GM18507 (cell line): ENCODE measurements around the gene PTGFR.

Experiments
- DNase-seq: peaks from one replicate; pipeline ENCODE4 v3.0.0; 2011; ENCODE audit warnings: low read depth; ENCODE audit not compliant: insufficient read length; ENCODE audit errors: extremely low spot score
- FAIRE-seq: peaks from 2 replicates; lab custom pipeline; 2011; peaks lifted over from hg19 to GRCh38; lab: Jason Lieb, UNC

Gene PTGFR

GRCh38 chr1:78570539-78570938 lies 79.8 kb downstream of the PTGFR start:
- FAIRE-seq (no peak), DNase-seq (no peak)

- DNase-seq (no peak), FAIRE-seq (no peak)
These were observed 86.7 kb downstream of the PTGFR start for GRCh38 chr1:78577257-78578100.

- no peak for DNase-seq
- no peak for FAIRE-seq
These were observed 95.8 kb downstream of the PTGFR start for GRCh38 chr1:78586572-78586971.

- no peak for DNase-seq
- no peak for FAIRE-seq
These were observed 96.4 kb downstream of the PTGFR start for GRCh38 chr1:78587211-78587610.
